ENCODE results near the gene NDUFB7.
A peak's percentile ranks its signal among the peaks of the same experiment; 100 is the strongest.

NDUFB7 gene

GRCh38 chr19:14582894-14583340 is 11.1 kb upstream of the NDUFB7 start, which contains the start of gene CLEC17A:
CLEC17A (plus strand) TSS chr19:14583084; CDS start chr19:14583161, 77 bp downstream.
- Histone ChIP-seq H3K79me2 (ENCODE audit: control insufficient read depth, insufficient read depth, low read length, poor library complexity) (no peaks in the 10 kb centered on the region), H3K9me3 (ENCODE audit: insufficient read depth, low read depth, low read length) (peaks cover 9% of the 10 kb centered on the region), H3K4me2 (ENCODE audit: low read length) (no peak within 1 kb of the TSS), H3K79me1 (ENCODE audit: low read length) (no peaks in the 10 kb centered on the region), H3K18ac (ENCODE audit: low read length) (no peak within 1 kb of the TSS), H4K91ac (ENCODE audit: low read depth, low read length) (no peak within 1 kb of the TSS), H3K4me1 (ENCODE audit: control insufficient read depth in 1 of 2, insufficient read depth in 2 of 2, low read length in 2 of 2) (no peaks in the 10 kb centered on the region), H2BK120ac (ENCODE audit: insufficient read depth, low read length, poor library complexity) (no peak within 1 kb of the TSS), H2AK5ac (ENCODE audit: low read length) (no peak within 1 kb of the TSS), H3K27ac (ENCODE audit: low read depth, low read length) (no peak within 1 kb of the TSS), H3K4me3 (ENCODE audit: low read depth, low read length) (no peak within 1 kb of the TSS), H4K12ac (ENCODE audit: low read depth, low read length) (no peak within 1 kb of the TSS), H4K8ac (ENCODE audit: low read depth, low read length) (no peak within 1 kb of the TSS), H3K4ac (ENCODE audit: low read depth, low read length) (no peak within 1 kb of the TSS), H2BK5ac (ENCODE audit: low read depth, low read length, poor library complexity) (no peak within 1 kb of the TSS), H3K27me3 (ENCODE audit: insufficient read depth, low read length) (no peaks in the 10 kb centered on the region), H3K14ac (ENCODE audit: low read length) (no peak within 1 kb of the TSS), H3K9ac (ENCODE audit: low read length) (no peak within 1 kb of the TSS), H3K23ac (ENCODE audit: low read length) (no peak within 1 kb of the TSS), H2AFZ (ENCODE audit: insufficient read depth, low read length, poor library complexity) (no peak within 1 kb of the TSS), H3K36me3 (ENCODE audit: control insufficient read depth in 1 of 2, insufficient read depth in 2 of 2, low read length in 2 of 2) (no peaks in the 10 kb centered on the region), H2BK12ac (ENCODE audit: low read length) (no peak within 1 kb of the TSS)
- no peak for DNase-seq
- no CpG with 5 or more reads among the region's 6 CpGs for WGBS (ENCODE audit: extremely low coverage, insufficient coverage, insufficient read length)

- no peak overlapping the region for H3K14ac ChIP-seq (ENCODE audit: low read length)
- no peak overlapping the region for H3K9ac ChIP-seq (ENCODE audit: low read length)
- H2BK12ac ChIP-seq (ENCODE audit: low read length): no peak overlapping the region
- H3K27ac ChIP-seq (ENCODE audit: low read depth, low read length): no peak overlapping the region
- no peaks in the 10 kb centered on the region for H3K79me1 ChIP-seq (ENCODE audit: low read length)
- no peak overlapping the region for H3K4me3 ChIP-seq (ENCODE audit: low read depth, low read length)
- no peak overlapping the region for H3K4ac ChIP-seq (ENCODE audit: low read depth, low read length)
- no peak overlapping the region for H3K18ac ChIP-seq (ENCODE audit: low read length)
- H3K4me1 ChIP-seq (ENCODE audit: control insufficient read depth in 1 of 2, insufficient read depth in 2 of 2, low read length in 2 of 2): no peaks in the 10 kb centered on the region
- no peaks in the 10 kb centered on the region for H3K27me3 ChIP-seq (ENCODE audit: insufficient read depth, low read length)
- DNase-seq: no peak
- H2BK120ac ChIP-seq (ENCODE audit: insufficient read depth, low read length, poor library complexity): no peak overlapping the region
- no peak overlapping the region for H4K12ac ChIP-seq (ENCODE audit: low read depth, low read length)
- H2AK5ac ChIP-seq (ENCODE audit: low read length): no peak overlapping the region
- H3K36me3 ChIP-seq (ENCODE audit: control insufficient read depth in 1 of 2, insufficient read depth in 2 of 2, low read length in 2 of 2): no peaks in the 10 kb centered on the region
- H3K23ac ChIP-seq (ENCODE audit: low read length): no peak overlapping the region
- H3K79me2 ChIP-seq (ENCODE audit: control insufficient read depth, insufficient read depth, low read length, poor library complexity): no peaks in the 10 kb centered on the region
- no peak overlapping the region for H2BK5ac ChIP-seq (ENCODE audit: low read depth, low read length, poor library complexity)
- WGBS (ENCODE audit: extremely low coverage, insufficient coverage, insufficient read length): no CpG with 5 or more reads among the region's 6 CpGs
- no peak overlapping the region for H2AFZ ChIP-seq (ENCODE audit: insufficient read depth, low read length, poor library complexity)
- H4K8ac ChIP-seq (ENCODE audit: low read depth, low read length): no peak overlapping the region
- no peak overlapping the region for H3K4me2 ChIP-seq (ENCODE audit: low read length)
- peaks cover 6% of the 10 kb centered on the region for H3K9me3 ChIP-seq (ENCODE audit: insufficient read depth, low read depth, low read length)
- H4K91ac ChIP-seq (ENCODE audit: low read depth, low read length): no peak overlapping the region
Observed at GRCh38 chr19:14580623-14581237, 8.9 kb upstream of the NDUFB7 start.

- H2BK120ac ChIP-seq (ENCODE audit: insufficient read depth, low read length, poor library complexity): no peak overlapping the region
- no peak overlapping the region for H4K91ac ChIP-seq (ENCODE audit: low read depth, low read length)
- peak in 1 of 2 donors; percentile 16 for DNase-seq
- no peak overlapping the region for H3K18ac ChIP-seq (ENCODE audit: low read length)
- no CpG with 5 or more reads among the region's 6 CpGs for WGBS (ENCODE audit: extremely low coverage, insufficient coverage, insufficient read length)
- H2AFZ ChIP-seq (ENCODE audit: insufficient read depth, low read length, poor library complexity): no peak overlapping the region
- H2BK5ac ChIP-seq (ENCODE audit: low read depth, low read length, poor library complexity): no peak overlapping the region
- no peak overlapping the region for H3K4me2 ChIP-seq (ENCODE audit: low read length)
- H4K8ac ChIP-seq (ENCODE audit: low read depth, low read length): no peak overlapping the region
- no peaks in the 10 kb centered on the region for H3K36me3 ChIP-seq (ENCODE audit: control insufficient read depth in 1 of 2, insufficient read depth in 2 of 2, low read length in 2 of 2)
- H3K23ac ChIP-seq (ENCODE audit: low read length): no peak overlapping the region
- H2AK5ac ChIP-seq (ENCODE audit: low read length): no peak overlapping the region
- H3K9ac ChIP-seq (ENCODE audit: low read length): no peak overlapping the region
- H3K27ac ChIP-seq (ENCODE audit: low read depth, low read length): no peak overlapping the region
- H3K79me2 ChIP-seq (ENCODE audit: control insufficient read depth, insufficient read depth, low read length, poor library complexity): no peaks in the 10 kb centered on the region
- H3K27me3 ChIP-seq (ENCODE audit: insufficient read depth, low read length): no peaks in the 10 kb centered on the region
- H3K14ac ChIP-seq (ENCODE audit: low read length): no peak overlapping the region
- H3K4ac ChIP-seq (ENCODE audit: low read depth, low read length): no peak overlapping the region
- no peak overlapping the region for H4K12ac ChIP-seq (ENCODE audit: low read depth, low read length)
- H3K4me3 ChIP-seq (ENCODE audit: low read depth, low read length): no peak overlapping the region
- H3K9me3 ChIP-seq (ENCODE audit: insufficient read depth, low read depth, low read length): peaks cover 2% of the 10 kb centered on the region
- peaks cover 0 to 2% of the 10 kb centered on the region in 2 experiments for H3K4me1 ChIP-seq (ENCODE audit: control insufficient read depth in 1 of 2, insufficient read depth in 2 of 2, low read length in 2 of 2)
- H3K79me1 ChIP-seq (ENCODE audit: low read length): no peaks in the 10 kb centered on the region
- no peak overlapping the region for H2BK12ac ChIP-seq (ENCODE audit: low read length)
Observed at GRCh38 chr19:14577885-14578427, 6.1 kb upstream of the NDUFB7 start.

- no peak for DNase-seq
- no peak overlapping the region for H3K4me2 ChIP-seq (ENCODE audit: low read length)
- H3K79me1 ChIP-seq (ENCODE audit: low read length): no peaks in the 10 kb centered on the region
Observed at GRCh38 chr19:14577264-14577663, 5.4 kb upstream of the NDUFB7 start.

More at GRCh38 chr19:14577264-14577663, 5.4 kb upstream of the NDUFB7 start:
- no peak overlapping the region for H4K91ac ChIP-seq (ENCODE audit: low read depth, low read length)
- H3K18ac ChIP-seq (ENCODE audit: low read length): no peak overlapping the region
- H4K12ac ChIP-seq (ENCODE audit: low read depth, low read length): no peak overlapping the region
- H3K27me3 ChIP-seq (ENCODE audit: insufficient read depth, low read length): no peaks in the 10 kb centered on the region
- no peak overlapping the region for H4K8ac ChIP-seq (ENCODE audit: low read depth, low read length)
- no peak overlapping the region for H2AFZ ChIP-seq (ENCODE audit: insufficient read depth, low read length, poor library complexity)
- no peak overlapping the region for H2AK5ac ChIP-seq (ENCODE audit: low read length)
- H2BK12ac ChIP-seq (ENCODE audit: low read length): no peak overlapping the region
- no peak overlapping the region for H2BK5ac ChIP-seq (ENCODE audit: low read depth, low read length, poor library complexity)
- H3K23ac ChIP-seq (ENCODE audit: low read length): no peak overlapping the region
- WGBS (ENCODE audit: extremely low coverage, insufficient coverage, insufficient read length): no CpG with 5 or more reads among the region's 5 CpGs
- H3K9me3 ChIP-seq (ENCODE audit: insufficient read depth, low read depth, low read length): peaks cover 2% of the 10 kb centered on the region
- H3K4me3 ChIP-seq (ENCODE audit: low read depth, low read length): no peak overlapping the region
- H3K4ac ChIP-seq (ENCODE audit: low read depth, low read length): no peak overlapping the region
- no peaks in the 10 kb centered on the region for H3K79me2 ChIP-seq (ENCODE audit: control insufficient read depth, insufficient read depth, low read length, poor library complexity)
- no peak overlapping the region for H2BK120ac ChIP-seq (ENCODE audit: insufficient read depth, low read length, poor library complexity)
- no peaks in the 10 kb centered on the region for H3K36me3 ChIP-seq (ENCODE audit: control insufficient read depth in 1 of 2, insufficient read depth in 2 of 2, low read length in 2 of 2)
- no peak overlapping the region for H3K14ac ChIP-seq (ENCODE audit: low read length)
- peaks cover 0 to 2% of the 10 kb centered on the region in 2 experiments for H3K4me1 ChIP-seq (ENCODE audit: control insufficient read depth in 1 of 2, insufficient read depth in 2 of 2, low read length in 2 of 2)
- H3K9ac ChIP-seq (ENCODE audit: low read length): no peak overlapping the region
- H3K27ac ChIP-seq (ENCODE audit: low read depth, low read length): no peak overlapping the region
